Fibroblast of lung (primary cell): ENCODE data around the gene TSBP1. TPM values are rescaled to one million over a fixed set of nuclear protein-coding genes. Genes with fewer than 3 reads are reported as not detected.
"Not testable (repeated sequence)": the region's sequence is repeated elsewhere in the genome, so short reads cannot be mapped to it uniquely, and the experiment has no call there.

Experiments used
- DNase-seq, 2 donors: peaks; one replicate each; pipeline versions ENCODE4 v3.0.0 to v3.0.0-alpha.2; 2010; ENCODE audit warnings: low read depth in 2 of 2
- H2AFZ ChIP-seq: 2 replicates; pipeline ENCODE4 v1.5.1; 2012; ENCODE audit warnings: low read length, control low read depth, inconsistent platforms
- H3K27ac ChIP-seq: 2 replicates; pipeline ENCODE4 v1.5.1; 2011; ENCODE audit warnings: low read length, control low read depth; ENCODE audit not compliant: insufficient read depth
- H3K27me3 ChIP-seq: 2 replicates; pipeline ENCODE4 v1.5.1; 2011; ENCODE audit warnings: mild to moderate bottlenecking, low read length; ENCODE audit not compliant: control insufficient read depth, insufficient read depth
- H3K36me3 ChIP-seq: 2 replicates; pipeline ENCODE4 v1.5.1; 2011; ENCODE audit warnings: low read length; ENCODE audit not compliant: control insufficient read depth, insufficient read depth
- H3K4me1 ChIP-seq: 2 replicates; pipeline ENCODE4 v1.5.1; 2011; ENCODE audit warnings: low read length; ENCODE audit not compliant: control insufficient read depth, insufficient read depth; ENCODE audit errors: extremely low read depth
- H3K4me2 ChIP-seq: 2 replicates; pipeline ENCODE4 v1.5.1; 2011; ENCODE audit warnings: low read length, control low read depth; ENCODE audit not compliant: insufficient read depth; ENCODE audit errors: extremely low read depth
- H3K4me3 ChIP-seq, 4 experiments: fragments of 200-600 bp in 1 of 4; sonication (generic) in 1 of 4; replicated peaks in 1 of 4; 2 replicates each; pipeline ENCODE4 v1.5.1; 2011 to 2016; ENCODE audit warnings: low read length in 4 of 4, low read depth in 3 of 4, mild to moderate bottlenecking in 3 of 4, control low read depth in 2 of 4, inconsistent platforms in 1 of 4, mixed read lengths in 1 of 4; ENCODE audit not compliant: insufficient read depth in 1 of 4; ENCODE audit errors: control extremely low read depth in 1 of 4
- H3K79me2 ChIP-seq: 2 replicates; pipeline ENCODE4 v1.5.1; 2012; ENCODE audit warnings: mild to moderate bottlenecking, low read length, inconsistent platforms; ENCODE audit not compliant: control insufficient read depth, insufficient read depth
- H3K9ac ChIP-seq: 2 replicates; pipeline ENCODE4 v1.5.1; 2011; ENCODE audit warnings: mild to moderate bottlenecking, low read length, control low read depth; ENCODE audit not compliant: insufficient read depth
- H3K9me3 ChIP-seq: 2 replicates; pipeline ENCODE4 v1.5.1; 2012; ENCODE audit warnings: low read depth, low read length; ENCODE audit not compliant: control insufficient read depth, insufficient read depth
- H4K20me1 ChIP-seq: 2 replicates; pipeline ENCODE4 v1.5.1; 2011; ENCODE audit warnings: low read length; ENCODE audit not compliant: control insufficient read depth, insufficient read depth; ENCODE audit errors: extremely low read depth
- CTCF ChIP-seq, 2 donors: IDR thresholded peaks in 1 of 2; conservative IDR thresholded peaks in 1 of 2; 1 replicate in 1 of 2; 2 replicates in 1 of 2; pipeline ENCODE4 v1.5.1; 2011 to 2012; ENCODE audit warnings: low read length in 2 of 2, control low read depth in 1 of 2, inconsistent platforms in 1 of 2, low read depth in 1 of 2, mild to moderate bottlenecking in 1 of 2
- EZH2 ChIP-seq: IDR thresholded peaks from 2 replicates; pipeline ENCODE4 v1.5.1; 2012; ENCODE audit warnings: low read length, control low read depth, mild to moderate bottlenecking; ENCODE audit errors: missing control alignments
- polyA plus RNA-seq, 2 donors: library from polyadenylated mRNA; depleted of rRNA in 1 of 2; stranded (reverse) in 1 of 2; unstranded in 1 of 2; fragments of >200 nt; gene quantifications; 2 replicates each; pipeline ENCODE4 v1.2.1, GENCODE V29; 2011 to 2012; ENCODE audit warnings: missing spikeins in 1 of 2
- total RNA-seq: library from RNA; depleted of rRNA; stranded (reverse); fragments of >200 nt; gene quantifications from 2 replicates; pipeline ENCODE4 v1.2.1, GENCODE V29; 2014

Gene TSBP1
- total and polyA plus RNA-seq, 2 donors (not counting 1 experiment from before 2014, with no cell fraction given), result not detected

- Histone ChIP-seq H2AFZ (no peak overlapping the region), H3K9ac (no peak overlapping the region), H3K27me3 (no peaks in the 10 kb centered on the region), H3K27ac (no peak overlapping the region), H3K4me2 (no peak overlapping the region), H3K36me3 (no peaks in the 10 kb centered on the region), H3K4me3 (no peak overlapping the region), H3K9me3 (no peaks in the 10 kb centered on the region), H4K20me1 (no peaks in the 10 kb centered on the region), H3K79me2 (no peaks in the 10 kb centered on the region), H3K4me1 (no peaks in the 10 kb centered on the region)
- no peak for TF ChIP-seq EZH2
- no peak for DNase-seq
Observed at GRCh38 chr6:32290886-32291450, 80.7 kb downstream of the TSBP1 start.

- no peak for DNase-seq
- no peaks in the 10 kb centered on the region for H3K36me3 ChIP-seq
- no peaks in the 10 kb centered on the region for H4K20me1 ChIP-seq
- H2AFZ ChIP-seq, result no peak overlapping the region
- H3K9me3 ChIP-seq, result no peaks in the 10 kb centered on the region
- no peaks in the 10 kb centered on the region for H3K27me3 ChIP-seq
- TF ChIP-seq EZH2 (no peak), CTCF (conservative IDR thresholded peaks at IDR 0.05 in 1 of 2, IDR thresholded peaks at IDR 0.05 in 1 of 2; ENCODE audit: low read depth in 1 of 2, low read length in 2 of 2) (no peak)
- no peak overlapping the region for H3K4me2 ChIP-seq
- no peaks in the 10 kb centered on the region for H3K79me2 ChIP-seq
- no peaks in the 10 kb centered on the region for H3K4me1 ChIP-seq
- no peak overlapping the region for H3K4me3 ChIP-seq
- H3K9ac ChIP-seq, result no peak overlapping the region
- no peak overlapping the region for H3K27ac ChIP-seq
Observed at GRCh38 chr6:32288426-32288825, 83.3 kb downstream of the TSBP1 start.

GRCh38 chr6:32273801-32274577, 97.7 kb downstream of the TSBP1 start:
- not testable (repeated sequence) for H3K4me2 ChIP-seq, H3K79me2 ChIP-seq, H3K4me1 ChIP-seq, H3K27ac ChIP-seq, H3K4me3 ChIP-seq, H2AFZ ChIP-seq, H3K27me3 ChIP-seq, DNase-seq, H3K9ac ChIP-seq, H4K20me1 ChIP-seq, H3K9me3 ChIP-seq, H3K36me3 ChIP-seq

- Histone ChIP-seq H3K4me3 (no peak overlapping the region), H3K36me3 (no peaks in the 10 kb centered on the region), H3K4me1 (no peaks in the 10 kb centered on the region), H3K4me2 (no peak overlapping the region), H4K20me1 (no peaks in the 10 kb centered on the region), H2AFZ (no peak overlapping the region), H3K9ac (no peak overlapping the region), H3K27me3 (no peaks in the 10 kb centered on the region), H3K79me2 (no peaks in the 10 kb centered on the region), H3K9me3 (no peaks in the 10 kb centered on the region), H3K27ac (no peak overlapping the region)
- no peak for DNase-seq
- TF ChIP-seq EZH2 (no peak), CTCF (conservative IDR thresholded peaks at IDR 0.05 in 1 of 2, IDR thresholded peaks at IDR 0.05 in 1 of 2; ENCODE audit: low read depth in 1 of 2, low read length in 2 of 2) (no peak)
Observed at GRCh38 chr6:32271429-32271828, 100.3 kb downstream of the TSBP1 start.

GRCh38 chr6:32268459-32268858, 103.2 kb downstream of the TSBP1 start:
- H3K27ac ChIP-seq, H2AFZ ChIP-seq, H3K9ac ChIP-seq, DNase-seq, H3K9me3 ChIP-seq, H3K4me3 ChIP-seq, H3K36me3 ChIP-seq, H3K79me2 ChIP-seq, H3K4me1 ChIP-seq, H4K20me1 ChIP-seq, H3K27me3 ChIP-seq, H3K4me2 ChIP-seq: not testable (repeated sequence)
